ENCODE results near the gene TSPAN1.

Gene TSPAN1

GRCh38 chr1:46174448-46175231, at the start of gene TSPAN1:
Gene TSPAN1 (plus strand): TSS chr1:46175087. CDS start chr1:46181108, 6,021 bp downstream.
- no peak for DNase-seq (ENCODE audit: low spot score)

GRCh38 chr1:46128344-46128743, 46.5 kb upstream of the TSPAN1 start:
- DNase-seq (ENCODE audit: low spot score): no peak

GRCh38 chr1:46130121-46130520, 44.8 kb upstream of the TSPAN1 start:
- no peak for DNase-seq (ENCODE audit: low spot score)

GRCh38 chr1:46130606-46131005, 44.3 kb upstream of the TSPAN1 start:
- no peak for DNase-seq (ENCODE audit: low spot score)

- DNase-seq (ENCODE audit: low spot score): no peak
Measured at GRCh38 chr1:46131093-46131492, 43.8 kb upstream of the TSPAN1 start.

GRCh38 chr1:46131712-46132528, 43.0 kb upstream of the TSPAN1 start:
- DNase-seq (ENCODE audit: low spot score): peak; percentile 31

GRCh38 chr1:46132529-46133180, 42.2 kb upstream of the TSPAN1 start, which contains the start of gene PIK3R3:
Gene PIK3R3 (minus strand): TSS chr1:46132629. CDS start chr1:46131952, 677 bp downstream.
- peak; percentile 96 for DNase-seq (ENCODE audit: low spot score)

GRCh38 chr1:46133181-46133658, 41.7 kb upstream of the TSPAN1 start:
- no peak for DNase-seq (ENCODE audit: low spot score)

GRCh38 chr1:46133781-46134350, 41.0 kb upstream of the TSPAN1 start:
- DNase-seq (ENCODE audit: low spot score): no peak

GRCh38 chr1:46134660-46135331, 40.1 kb upstream of the TSPAN1 start:
- no peak for DNase-seq (ENCODE audit: low spot score)

- no peak for DNase-seq (ENCODE audit: low spot score)
Measured at GRCh38 chr1:46136711-46137110, 38.2 kb upstream of the TSPAN1 start.

GRCh38 chr1:46137916-46138315, 37.0 kb upstream of the TSPAN1 start:
- DNase-seq (ENCODE audit: low spot score): no peak

GRCh38 chr1:46148318-46148717, 26.6 kb upstream of the TSPAN1 start:
- no peak for DNase-seq (ENCODE audit: low spot score)

- no peak for DNase-seq (ENCODE audit: low spot score)
Measured at GRCh38 chr1:46150085-46150484, 24.8 kb upstream of the TSPAN1 start.

- no peak for DNase-seq (ENCODE audit: low spot score)
Measured at GRCh38 chr1:46152016-46152415, 22.9 kb upstream of the TSPAN1 start.

GRCh38 chr1:46153228-46153627, 21.7 kb upstream of the TSPAN1 start:
- DNase-seq (ENCODE audit: low spot score): no peak

GRCh38 chr1:46153732-46154131, 21.2 kb upstream of the TSPAN1 start:
- DNase-seq (ENCODE audit: low spot score): no peak

- no peak for DNase-seq (ENCODE audit: low spot score)
Measured at GRCh38 chr1:46157916-46158311, 17.0 kb upstream of the TSPAN1 start.

GRCh38 chr1:46158312-46159281, 16.3 kb upstream of the TSPAN1 start:
- no peak for DNase-seq (ENCODE audit: low spot score)

- no peak for DNase-seq (ENCODE audit: low spot score)
Measured at GRCh38 chr1:46159516-46159915, 15.4 kb upstream of the TSPAN1 start.
